ENCODE data around the gene PLA2G5. TPM values are rescaled to one million over a fixed set of nuclear protein-coding genes. Genes with fewer than 3 reads are reported as not detected.

The PLA2G5 gene
- total RNA-seq, 3 donors from 2014 or later (not counting 1 experiment from before 2014, with no cell fraction given), result not detected

GRCh38 chr1:20093940-20094391 is 24.0 kb downstream of the PLA2G5 start:
- Mint-ChIP-seq H3K4me1 (no peaks in the 10 kb centered on the region), H3K27me3 (ENCODE audit: low read depth in 2 of 2) (peaks cover 22 to 33% of the 10 kb centered on the region in 2 donors), H3K27ac (no peak overlapping the region), H3K36me3 (no peaks in the 10 kb centered on the region), H3K4me3 (no peak overlapping the region), H3K9me3 (no peaks in the 10 kb centered on the region)
- intact Hi-C loops (cut with micrococcal nuclease), result no loop called here
- Histone ChIP-seq H3K4me3 (ENCODE audit: low read length) (no peak overlapping the region), H3K36me3 (ENCODE audit: control insufficient read depth, insufficient read depth, low read length) (no peaks in the 10 kb centered on the region), H3K27ac (ENCODE audit: low read length) (no peak overlapping the region), H3K9me3 (ENCODE audit: control insufficient read depth, insufficient read depth, low read length) (no peaks in the 10 kb centered on the region), H3K27me3 (ENCODE audit: control insufficient read depth, insufficient read depth, low read length) (no peaks in the 10 kb centered on the region), H3K4me1 (ENCODE audit: control insufficient read depth, insufficient read depth, low read length) (no peaks in the 10 kb centered on the region)
- WGBS (ENCODE audit: insufficient coverage), result 92% methylated on average over 5 of the region's 5 CpGs
- no peak for DNase-seq
- ATAC-seq, result no peak
- TF ChIP-seq CTCF (IDR thresholded peaks at IDR 0.05), result no peak

GRCh38 chr1:20095564-20096434 is 25.8 kb downstream of the PLA2G5 start:
- H3K4me3 Mint-ChIP-seq, result no peak overlapping the region
- no peak overlapping the region for H3K27ac Mint-ChIP-seq
- Histone ChIP-seq H3K27me3 (ENCODE audit: control insufficient read depth, insufficient read depth, low read length) (no peaks in the 10 kb centered on the region), H3K9me3 (ENCODE audit: control insufficient read depth, insufficient read depth, low read length) (no peaks in the 10 kb centered on the region), H3K36me3 (ENCODE audit: control insufficient read depth, insufficient read depth, low read length) (no peaks in the 10 kb centered on the region), H3K4me1 (ENCODE audit: control insufficient read depth, insufficient read depth, low read length) (peaks cover under 1% of the 10 kb centered on the region), H3K27ac (ENCODE audit: low read length) (no peak overlapping the region), H3K4me3 (ENCODE audit: low read length) (no peak overlapping the region)
- no peaks in the 10 kb centered on the region for H3K9me3 Mint-ChIP-seq
- no peak for TF ChIP-seq CTCF (IDR thresholded peaks at IDR 0.05)
- no peaks in the 10 kb centered on the region for H3K36me3 Mint-ChIP-seq
- WGBS (ENCODE audit: insufficient coverage), result 67% methylated on average over 5 of the region's 5 CpGs
- ATAC-seq (no peak), DNase-seq (no peak)
- intact Hi-C loops (cut with micrococcal nuclease), result no loop called here
- peaks cover 17 to 28% of the 10 kb centered on the region in 2 donors for H3K27me3 Mint-ChIP-seq (ENCODE audit: low read depth in 2 of 2)
- no peaks in the 10 kb centered on the region for H3K4me1 Mint-ChIP-seq

- Histone ChIP-seq H3K36me3 (ENCODE audit: control insufficient read depth, insufficient read depth, low read length) (no peaks in the 10 kb centered on the region), H3K4me1 (ENCODE audit: control insufficient read depth, insufficient read depth, low read length) (peaks cover 4% of the 10 kb centered on the region), H3K4me3 (ENCODE audit: low read length) (no peak overlapping the region), H3K9me3 (ENCODE audit: control insufficient read depth, insufficient read depth, low read length) (no peaks in the 10 kb centered on the region), H3K27ac (ENCODE audit: low read length) (no peak overlapping the region), H3K27me3 (ENCODE audit: control insufficient read depth, insufficient read depth, low read length) (no peaks in the 10 kb centered on the region)
- intact Hi-C loops (cut with micrococcal nuclease), result no loop called here
- Mint-ChIP-seq H3K4me1 (no peaks in the 10 kb centered on the region), H3K27ac (no peak overlapping the region), H3K36me3 (no peaks in the 10 kb centered on the region), H3K27me3 (ENCODE audit: low read depth in 2 of 2) (peaks cover 13 to 20% of the 10 kb centered on the region in 2 donors), H3K9me3 (no peaks in the 10 kb centered on the region), H3K4me3 (no peak overlapping the region)
- 91% methylated on average over 7 of the region's 7 CpGs for WGBS (ENCODE audit: insufficient coverage)
- DNase-seq, result no peak
- no peak for TF ChIP-seq CTCF (IDR thresholded peaks at IDR 0.05)
- ATAC-seq, result no peak
Observed at GRCh38 chr1:20096840-20097447, 26.9 kb downstream of the PLA2G5 start.

Measured in natural killer cell (primary cell).